ENCODE data around the gene PARD6A. TPM values are rescaled to one million over a fixed set of nuclear protein-coding genes. Genes with fewer than 3 reads are reported as not detected.

The PARD6A gene
- total RNA-seq, 1 experiment from 2014 or later, result 10.8 TPM

- Histone ChIP-seq H3K27me3 (ENCODE audit: insufficient read depth, low read length) (no peaks in the 10 kb centered on the region), H3K18ac (ENCODE audit: insufficient read length, low read depth, low read length) (no peak overlapping the region), H3K79me1 (ENCODE audit: insufficient read depth, low read depth, low read length, poor library complexity, severe bottlenecking) (no peaks in the 10 kb centered on the region)
Observed at GRCh38 chr16:67676516-67676915, 15.8 kb downstream of the PARD6A start.

More at GRCh38 chr16:67676516-67676915, 15.8 kb downstream of the PARD6A start:
- H3K4ac ChIP-seq (ENCODE audit: low read depth, low read length), result no peak overlapping the region
- no peaks in the 10 kb centered on the region for H3K4me1 ChIP-seq (ENCODE audit: insufficient read depth, low read length)
- Mint-ChIP-seq H3K36me3 (ENCODE audit: insufficient read depth in 1 of 3, low read depth in 3 of 3) (peaks cover 0 to 12% (median 4%) of the 10 kb centered on the region in 3 experiments; a peak in 4 of 7 replicates), H3K27ac (peak overlapping the region in 1 of 3 experiments; percentile 64; a peak in 2 of 7 replicates), H3K9me3 (no peaks in the 10 kb centered on the region), H3K4me3 (no peak overlapping the region), H3K4me1 (0 out of 4 replicates have a peak, but pooled peaks cover 0 to 2% of the 10 kb centered on the region in 2 experiments), H3K27me3 (ENCODE audit: low read depth) (no peaks in the 10 kb centered on the region)
- H2BK15ac ChIP-seq (ENCODE audit: low read depth, low read length), result no peak overlapping the region
- H3K14ac ChIP-seq (ENCODE audit: insufficient read depth, low read length), result no peak overlapping the region
- H3K4me2 ChIP-seq (ENCODE audit: insufficient read depth, insufficient read length, low read length), result no peak overlapping the region
- no peak overlapping the region for H3K9ac ChIP-seq (ENCODE audit: extremely low read depth, insufficient read length, low read length)
- H2BK12ac ChIP-seq (ENCODE audit: insufficient read length, low read depth, low read length), result no peak overlapping the region
- H3T11ph ChIP-seq (ENCODE audit: low read length), result no peak overlapping the region
- H2AFZ ChIP-seq (ENCODE audit: low read length), result no peak overlapping the region
- H3K79me2 ChIP-seq (ENCODE audit: insufficient read depth, low read length), result no peaks in the 10 kb centered on the region
- peaks cover 3% of the 10 kb centered on the region for H4K20me1 ChIP-seq (ENCODE audit: control insufficient read depth, insufficient read depth, insufficient read length)
- no peak overlapping the region for H4K8ac ChIP-seq (replicated peaks; ENCODE audit: insufficient read length, low read depth, low read length)
- no peak for DNase-seq
- H3K56ac ChIP-seq (ENCODE audit: insufficient read length, low read depth, low read length), result no peak overlapping the region
- no peaks in the 10 kb centered on the region for H3K9me3 ChIP-seq (ENCODE audit: control insufficient read depth, low read depth, low read length)
- no CpG with 5 or more reads among the region's 4 CpGs for WGBS (ENCODE audit: extremely low coverage, insufficient read length, low lambda C conversion rate)
- no peak overlapping the region for H2AK5ac ChIP-seq (ENCODE audit: insufficient read length, low read length)
- no peak overlapping the region for H4K5ac ChIP-seq (ENCODE audit: insufficient read length, low read depth, low read length)
- H3K23me2 ChIP-seq (ENCODE audit: insufficient read length, low read depth, low read length, poor library complexity, severe bottlenecking), result no peaks in the 10 kb centered on the region
- H4K91ac ChIP-seq (ENCODE audit: insufficient read length, low read depth, low read length), result no peak overlapping the region
- H2BK20ac ChIP-seq (ENCODE audit: low read depth, low read length, poor library complexity, severe bottlenecking), result no peak overlapping the region
- no peak overlapping the region for H2BK120ac ChIP-seq (ENCODE audit: low read depth, low read length, poor library complexity, severe bottlenecking)
- TF ChIP-seq CTCF (conservative IDR thresholded peaks at IDR 0.05), result no peak
- H3K23ac ChIP-seq (ENCODE audit: insufficient read length, low read depth, low read length), result no peak overlapping the region
- no peak overlapping the region for H3K27ac ChIP-seq (ENCODE audit: insufficient read length, low read depth, low read length)
- H2BK5ac ChIP-seq (ENCODE audit: insufficient read length, low read length), result no peak overlapping the region
